Calu3 (cell line): Measurements from ENCODE around the gene FAM120B. TPM values are rescaled to one million over a fixed set of nuclear protein-coding genes. Genes with fewer than 3 reads are reported as not detected.

Source experiments
- BruUV-seq: library from RNA; stranded (reverse); fragments of 400-500 nt; replicated peaks from 2 replicates; lab custom pipeline; 2021; lab: Mats Ljungman, UMichigan
- CTCF ChIA-PET: fragments of 300-600 bp; sonication (Branson Sonifier 250); formaldehyde crosslinking; loops from one replicate; lab custom pipeline; 2022; ENCODE audit warnings: antibody characterized with exemption; lab: Charles Lee
- DNase-seq: peaks from one replicate; pipeline ENCODE4 v3.0.0; 2022
- H3K27ac Mint-ChIP-seq: one replicate; pipeline ENCODE4 v1.8.0; 2022; ENCODE audit warnings: mixed read lengths; ENCODE audit not compliant: unreplicated experiment
- H3K27me3 Mint-ChIP-seq: one replicate; pipeline ENCODE4 v1.8.0; 2022; ENCODE audit warnings: mixed read lengths; ENCODE audit not compliant: unreplicated experiment
- H3K36me3 Mint-ChIP-seq: one replicate; pipeline ENCODE4 v1.8.0; 2022; ENCODE audit warnings: mild to moderate bottlenecking, moderate library complexity, mixed read lengths; ENCODE audit not compliant: insufficient read depth, unreplicated experiment
- H3K4me1 Mint-ChIP-seq: one replicate; pipeline ENCODE4 v1.8.0; 2022; ENCODE audit warnings: mild to moderate bottlenecking, low read depth, mixed read lengths; ENCODE audit not compliant: unreplicated experiment
- H3K4me3 Mint-ChIP-seq: one replicate; pipeline ENCODE4 v1.8.0; 2022; ENCODE audit warnings: mild to moderate bottlenecking, low read depth, moderate library complexity, mixed read lengths; ENCODE audit not compliant: unreplicated experiment
- H3K9me3 Mint-ChIP-seq: one replicate; pipeline ENCODE4 v1.8.0; 2022; ENCODE audit warnings: low read depth, mixed read lengths; ENCODE audit not compliant: unreplicated experiment
- intact Hi-C: fragments of 100-400 bp; cut with micrococcal nuclease; formaldehyde crosslinking; loops from one replicate; pipeline ENCODE4 v1.10.0; 2022; ENCODE audit not compliant: unreplicated experiment
- total RNA-seq: library from RNA; stranded (reverse); gene quantifications from 2 replicates; pipeline ENCODE4 v1.2.3, GENCODE V29; 2022
- TF ChIP-seq, protein P1 (sequence below): fragments of 200-600 bp; IDR thresholded peaks from one replicate; pipeline ENCODE4 v1.8.0; 2022; ENCODE audit warnings: antibody characterized with exemption; ENCODE audit not compliant: unreplicated experiment

FAM120B gene
- total RNA-seq, 1 experiment from 2014 or later: 13.2 TPM

DNA sequence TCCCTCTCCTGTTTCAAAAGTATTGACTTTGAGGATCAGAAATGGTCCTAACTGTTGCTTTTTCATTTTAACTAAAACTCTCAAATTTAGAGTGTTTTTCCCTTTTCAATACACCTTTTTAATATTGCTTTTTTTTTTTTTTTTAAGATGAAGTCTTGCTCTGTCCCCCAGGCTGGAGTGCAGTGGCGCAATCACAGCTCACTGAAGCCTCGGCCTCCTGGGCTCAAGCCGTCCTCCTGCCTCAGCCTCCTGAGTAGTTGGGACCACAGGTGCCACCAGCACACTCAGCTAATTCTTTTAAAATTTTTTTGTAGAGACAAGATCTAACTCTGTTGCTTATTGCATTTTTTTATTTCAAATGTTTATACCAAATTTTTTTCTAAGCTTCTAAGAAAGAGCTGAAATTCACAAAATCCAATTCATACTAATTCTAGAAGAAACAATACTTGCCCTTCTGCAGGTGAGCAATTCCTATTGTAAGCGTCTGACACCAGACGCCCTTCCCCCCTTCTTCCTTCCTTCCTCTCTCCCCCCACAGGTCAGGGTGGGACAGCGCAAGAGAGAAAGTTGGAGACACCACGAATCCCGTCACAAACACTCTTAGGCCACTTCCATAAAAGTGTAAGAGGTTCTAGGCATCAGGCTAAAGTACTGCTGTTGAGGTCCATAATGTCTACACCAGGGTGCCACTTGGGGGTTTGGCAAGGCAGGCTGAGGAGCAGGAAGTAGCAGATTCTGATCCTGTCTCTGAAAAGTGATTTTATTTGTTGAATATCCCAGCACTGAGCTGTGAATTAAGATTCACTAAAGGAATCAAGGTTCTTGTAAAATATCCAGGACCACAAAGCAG is 28.4 kb upstream of the FAM120B start:
- intact Hi-C loops: no loop called here
- CTCF ChIA-PET: no interaction called here
- no TSS peak for BruUV-seq
- Mint-ChIP-seq H3K27ac (no peak overlapping the region), H3K4me3 (no peak overlapping the region), H3K27me3 (peaks cover 38% of the 10 kb centered on the region), H3K9me3 (no peaks in the 10 kb centered on the region), H3K4me1 (peaks cover 12% of the 10 kb centered on the region), H3K36me3 (no peaks in the 10 kb centered on the region)
- DNase-seq: no peak
- TF ChIP-seq, protein P1, sequence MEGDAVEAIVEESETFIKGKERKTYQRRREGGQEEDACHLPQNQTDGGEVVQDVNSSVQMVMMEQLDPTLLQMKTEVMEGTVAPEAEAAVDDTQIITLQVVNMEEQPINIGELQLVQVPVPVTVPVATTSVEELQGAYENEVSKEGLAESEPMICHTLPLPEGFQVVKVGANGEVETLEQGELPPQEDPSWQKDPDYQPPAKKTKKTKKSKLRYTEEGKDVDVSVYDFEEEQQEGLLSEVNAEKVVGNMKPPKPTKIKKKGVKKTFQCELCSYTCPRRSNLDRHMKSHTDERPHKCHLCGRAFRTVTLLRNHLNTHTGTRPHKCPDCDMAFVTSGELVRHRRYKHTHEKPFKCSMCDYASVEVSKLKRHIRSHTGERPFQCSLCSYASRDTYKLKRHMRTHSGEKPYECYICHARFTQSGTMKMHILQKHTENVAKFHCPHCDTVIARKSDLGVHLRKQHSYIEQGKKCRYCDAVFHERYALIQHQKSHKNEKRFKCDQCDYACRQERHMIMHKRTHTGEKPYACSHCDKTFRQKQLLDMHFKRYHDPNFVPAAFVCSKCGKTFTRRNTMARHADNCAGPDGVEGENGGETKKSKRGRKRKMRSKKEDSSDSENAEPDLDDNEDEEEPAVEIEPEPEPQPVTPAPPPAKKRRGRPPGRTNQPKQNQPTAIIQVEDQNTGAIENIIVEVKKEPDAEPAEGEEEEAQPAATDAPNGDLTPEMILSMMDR: no peak

DNA sequence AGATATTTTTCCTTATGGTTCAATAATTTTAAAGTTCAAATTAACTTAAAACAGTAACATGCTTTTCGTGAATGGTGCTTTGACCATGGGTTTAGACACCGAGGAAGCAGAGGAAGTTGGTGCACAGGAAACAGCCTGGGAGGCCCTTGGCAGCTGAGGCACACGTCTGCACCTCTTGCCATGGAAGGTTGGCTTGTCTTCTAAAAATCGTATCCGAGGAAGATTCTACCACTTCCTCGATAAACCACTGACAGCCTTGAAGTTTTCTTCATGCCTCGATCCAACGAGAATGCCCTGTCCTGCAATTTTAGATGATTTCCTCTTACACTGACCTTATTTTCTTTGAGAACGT is 27.8 kb upstream of the FAM120B start:
- H3K4me3 Mint-ChIP-seq: no peak overlapping the region
- H3K9me3 Mint-ChIP-seq: no peaks in the 10 kb centered on the region
- peaks cover 12% of the 10 kb centered on the region for H3K4me1 Mint-ChIP-seq
- intact Hi-C loops: no loop called here
- BruUV-seq: no TSS peak
- TF ChIP-seq, protein P1: no peak
- no peak overlapping the region for H3K27ac Mint-ChIP-seq
- no peak for DNase-seq
- peaks cover 32% of the 10 kb centered on the region for H3K27me3 Mint-ChIP-seq
- no peaks in the 10 kb centered on the region for H3K36me3 Mint-ChIP-seq
- CTCF ChIA-PET: no interaction called here

DNA sequence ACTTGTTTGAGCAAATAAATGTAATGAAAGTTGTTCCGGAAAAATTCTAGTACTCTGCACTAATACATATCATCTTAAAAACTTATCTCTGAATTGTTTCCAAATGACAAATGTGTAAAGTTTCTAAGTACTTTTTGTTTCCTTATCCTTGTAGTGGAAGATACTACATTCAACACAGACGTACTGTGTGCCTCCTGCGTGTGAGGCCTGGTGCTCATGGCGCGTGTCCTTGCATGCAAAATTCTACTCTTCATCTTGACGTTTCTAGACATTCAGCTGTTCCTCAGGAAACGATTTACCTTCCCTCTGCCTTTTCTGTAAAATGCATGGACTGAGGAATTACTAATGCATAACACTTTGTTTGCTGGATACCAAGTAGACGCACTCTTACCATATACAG is 27.1 kb upstream of the FAM120B start:
- TF ChIP-seq, protein P1: no peak
- H3K36me3 Mint-ChIP-seq: no peaks in the 10 kb centered on the region
- H3K27me3 Mint-ChIP-seq: peaks cover 25% of the 10 kb centered on the region
- intact Hi-C loops: no loop called here
- no TSS peak for BruUV-seq
- H3K27ac Mint-ChIP-seq: no peak overlapping the region
- H3K4me1 Mint-ChIP-seq: peaks cover 12% of the 10 kb centered on the region
- no peak for DNase-seq
- H3K4me3 Mint-ChIP-seq: no peak overlapping the region
- no peaks in the 10 kb centered on the region for H3K9me3 Mint-ChIP-seq
- CTCF ChIA-PET: interaction anchor here (0.6 kb wide), 1 partner anchor 311 kb away, joined by 3 read pairs; no protein-coding TSS in a partner anchor

DNA sequence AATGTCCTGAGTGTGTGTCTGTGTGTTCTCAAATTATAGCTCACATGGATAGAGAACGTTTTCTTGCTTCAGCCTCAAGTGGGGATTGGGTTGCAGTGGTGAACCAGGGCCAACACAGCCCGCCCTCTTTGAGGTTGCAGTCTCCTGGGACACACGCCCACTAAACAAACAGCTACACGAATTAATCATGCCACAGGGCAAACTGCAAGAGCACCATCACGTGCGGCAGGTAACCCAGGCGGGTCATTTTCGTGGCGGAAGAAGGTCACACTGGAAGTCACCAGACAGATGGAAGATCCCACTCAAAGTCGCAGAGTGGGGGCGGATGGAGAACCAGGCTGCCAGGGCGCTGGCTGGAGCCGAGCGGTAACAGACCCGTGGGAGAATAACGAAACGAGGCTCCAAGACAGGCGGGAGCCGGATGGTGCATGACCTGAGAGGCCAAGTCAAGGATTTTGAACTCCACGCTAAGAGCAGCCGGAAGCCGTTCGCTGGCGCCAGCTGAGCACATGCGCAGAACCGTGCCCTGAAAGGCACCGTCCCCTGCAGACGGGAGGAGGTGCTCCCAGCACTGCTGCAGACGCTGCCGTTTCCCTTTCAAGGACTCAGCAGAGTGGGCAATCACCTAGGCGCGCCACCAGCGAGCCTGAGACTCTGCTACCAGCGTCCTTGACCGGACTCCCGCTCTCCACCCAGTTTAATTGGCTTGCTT is 26.4 kb upstream of the FAM120B start:
- peak; percentile 51 for DNase-seq
- BruUV-seq: no TSS peak
- intact Hi-C loops: no loop called here

More for the DNA sequence above, 26.4 kb upstream of the FAM120B start:
- Mint-ChIP-seq H3K27me3 (peaks cover 24% of the 10 kb centered on the region), H3K27ac (no peak overlapping the region), H3K4me3 (peak overlapping the region; percentile 68), H3K4me1 (peaks cover 12% of the 10 kb centered on the region), H3K9me3 (no peaks in the 10 kb centered on the region), H3K36me3 (no peaks in the 10 kb centered on the region)
- CTCF ChIA-PET: interaction anchor here (0.6 to 1.6 kb wide), 2 partner anchors 311 to 448 kb away, joined by 3 read pairs; no protein-coding TSS in a partner anchor
- TF ChIP-seq, protein P1: no peak
